ENCODE results near the gene SFSWAP.

Gene SFSWAP

DNA sequence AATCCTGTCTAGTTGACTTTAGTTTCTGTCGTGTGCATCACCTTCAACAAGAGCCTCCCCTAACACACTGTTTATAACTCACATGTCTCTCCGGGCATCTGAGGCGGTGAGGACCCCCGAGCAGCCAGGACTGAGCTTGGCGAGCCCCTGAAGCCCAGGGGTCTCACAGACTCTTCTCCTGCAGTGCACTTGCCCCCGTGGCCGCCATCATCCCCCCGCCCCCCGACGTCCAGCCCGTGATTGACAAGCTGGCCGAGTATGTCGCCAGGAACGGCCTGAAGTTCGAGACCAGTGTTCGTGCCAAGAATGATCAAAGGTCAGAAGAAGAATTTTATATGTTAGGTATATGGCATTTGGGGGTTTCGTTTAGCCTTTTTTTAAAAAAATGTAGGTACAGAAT, 43.3 kb downstream of the SFSWAP start:
- Histone ChIP-seq H3K27me3 (no peaks in the 10 kb centered on the region), H3K9me3 (no peaks in the 10 kb centered on the region), H3K4me3 (no peak overlapping the region), H3K27ac (no peak overlapping the region), H3K4me1 (no peaks in the 10 kb centered on the region), H3K36me3 (peaks cover 65 to 99% (median 72%) of the 10 kb centered on the region in 3 donors)
- peak in 1 of 2 donors; percentile 41 for DNase-seq
- TF ChIP-seq, protein P1, sequence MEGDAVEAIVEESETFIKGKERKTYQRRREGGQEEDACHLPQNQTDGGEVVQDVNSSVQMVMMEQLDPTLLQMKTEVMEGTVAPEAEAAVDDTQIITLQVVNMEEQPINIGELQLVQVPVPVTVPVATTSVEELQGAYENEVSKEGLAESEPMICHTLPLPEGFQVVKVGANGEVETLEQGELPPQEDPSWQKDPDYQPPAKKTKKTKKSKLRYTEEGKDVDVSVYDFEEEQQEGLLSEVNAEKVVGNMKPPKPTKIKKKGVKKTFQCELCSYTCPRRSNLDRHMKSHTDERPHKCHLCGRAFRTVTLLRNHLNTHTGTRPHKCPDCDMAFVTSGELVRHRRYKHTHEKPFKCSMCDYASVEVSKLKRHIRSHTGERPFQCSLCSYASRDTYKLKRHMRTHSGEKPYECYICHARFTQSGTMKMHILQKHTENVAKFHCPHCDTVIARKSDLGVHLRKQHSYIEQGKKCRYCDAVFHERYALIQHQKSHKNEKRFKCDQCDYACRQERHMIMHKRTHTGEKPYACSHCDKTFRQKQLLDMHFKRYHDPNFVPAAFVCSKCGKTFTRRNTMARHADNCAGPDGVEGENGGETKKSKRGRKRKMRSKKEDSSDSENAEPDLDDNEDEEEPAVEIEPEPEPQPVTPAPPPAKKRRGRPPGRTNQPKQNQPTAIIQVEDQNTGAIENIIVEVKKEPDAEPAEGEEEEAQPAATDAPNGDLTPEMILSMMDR (IDR thresholded peaks at IDR 0.05) = no peak
- intact Hi-C loops (cut with DNase I; ENCODE audit: low total_unique reads) = no loop called here

DNA sequence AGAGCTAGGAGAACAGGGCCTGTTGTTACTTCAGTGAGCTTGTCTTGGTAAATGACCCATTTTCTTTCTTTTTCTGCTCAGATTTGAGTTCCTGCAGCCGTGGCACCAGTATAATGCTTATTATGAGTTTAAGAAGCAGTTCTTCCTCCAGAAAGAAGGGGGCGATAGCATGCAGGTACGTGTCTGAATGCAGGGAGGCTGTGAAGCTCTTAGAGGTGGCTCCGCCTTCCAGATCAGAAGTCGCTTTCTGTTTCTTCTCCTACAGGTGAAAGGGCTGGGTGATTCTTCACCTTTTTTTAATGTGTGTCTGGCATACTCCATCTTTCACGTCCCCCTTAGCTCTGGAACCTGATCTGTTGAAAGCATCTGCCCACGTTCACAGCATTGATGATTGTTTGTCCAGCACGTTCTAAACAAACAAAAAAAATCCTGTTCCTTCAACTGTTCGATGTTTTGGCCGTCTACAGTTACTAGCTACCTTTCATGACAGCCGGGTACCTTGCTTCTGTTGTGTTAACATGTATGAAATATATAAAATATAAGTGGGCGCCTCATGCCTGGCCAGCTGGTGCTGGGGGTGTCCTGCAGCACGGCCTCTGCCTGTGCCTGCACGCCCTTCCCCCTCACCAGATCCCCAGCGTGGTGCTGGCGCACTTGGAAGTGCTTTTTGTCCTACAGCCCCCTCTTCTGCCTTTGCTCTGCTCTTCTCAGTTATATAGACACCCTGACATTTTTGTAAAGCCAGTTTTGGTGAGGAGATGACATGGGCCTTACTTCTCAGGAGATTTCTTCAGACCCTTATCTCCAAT, 44.6 kb downstream of the SFSWAP start:
- Histone ChIP-seq H3K4me3 (no peak overlapping the region), H3K9me3 (no peaks in the 10 kb centered on the region), H3K27me3 (no peaks in the 10 kb centered on the region), H3K4me1 (no peaks in the 10 kb centered on the region), H3K36me3 (peaks cover 65 to 95% (median 73%) of the 10 kb centered on the region in 3 donors), H3K27ac (no peak overlapping the region)
- no peak for DNase-seq
- TF ChIP-seq, protein P1 (IDR thresholded peaks at IDR 0.05) = no peak
- intact Hi-C loops (cut with DNase I; ENCODE audit: low total_unique reads) = no loop called here

DNA sequence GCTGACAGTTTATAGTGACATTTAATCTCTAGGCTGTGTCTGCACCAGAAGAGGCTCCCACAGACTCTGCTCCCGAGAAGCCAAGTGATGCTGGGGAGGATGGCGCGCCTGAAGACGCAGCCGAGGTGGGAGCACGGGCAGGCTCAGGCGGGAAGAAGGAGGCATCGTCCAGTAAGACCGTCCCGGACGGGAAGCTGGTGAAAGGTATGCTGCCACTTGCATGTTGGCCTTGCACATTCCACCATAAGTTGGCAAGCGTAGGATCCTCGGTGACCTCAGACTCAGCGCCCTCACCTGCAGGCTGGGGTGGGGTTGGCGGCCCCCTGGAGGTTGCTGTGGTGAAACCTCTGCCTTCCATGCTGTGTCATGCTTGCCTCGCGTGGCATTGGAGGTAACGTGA, 45.6 kb downstream of the SFSWAP start:
- Histone ChIP-seq H3K36me3 (peaks cover 66 to 95% (median 80%) of the 10 kb centered on the region in 3 donors), H3K4me1 (no peaks in the 10 kb centered on the region), H3K9me3 (no peaks in the 10 kb centered on the region), H3K27me3 (no peaks in the 10 kb centered on the region), H3K4me3 (no peak overlapping the region), H3K27ac (no peak overlapping the region)
- intact Hi-C loops (cut with DNase I; ENCODE audit: low total_unique reads) = no loop called here
- TF ChIP-seq, protein P1 (IDR thresholded peaks at IDR 0.05) = no peak
- no peak for DNase-seq

DNA sequence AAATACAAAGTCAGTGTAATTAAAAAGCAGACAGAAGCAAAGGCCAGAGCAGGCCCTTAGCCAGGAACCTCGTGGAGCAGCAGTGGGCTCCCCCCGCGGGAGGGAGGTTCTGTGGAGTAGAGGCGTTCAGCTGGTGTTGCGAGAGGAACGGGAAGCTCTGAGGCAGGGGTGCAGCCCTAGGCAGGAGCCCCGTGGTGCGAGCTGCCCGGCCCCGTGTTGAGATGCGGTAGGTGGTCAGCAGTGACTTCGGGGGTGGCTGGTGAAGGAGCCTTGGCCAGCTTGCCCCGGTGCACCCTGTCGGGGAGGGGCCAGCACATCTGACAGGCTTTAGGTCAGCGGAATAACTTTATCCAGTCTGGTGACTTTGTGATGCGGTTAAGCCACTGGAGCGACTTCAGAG, 46.2 kb downstream of the SFSWAP start:
- Histone ChIP-seq H3K4me1 (no peaks in the 10 kb centered on the region), H3K36me3 (peaks cover 71 to 95% (median 85%) of the 10 kb centered on the region in 3 donors), H3K27ac (no peak overlapping the region), H3K9me3 (no peaks in the 10 kb centered on the region), H3K27me3 (no peaks in the 10 kb centered on the region), H3K4me3 (no peak overlapping the region)
- DNase-seq = no peak
- intact Hi-C loops (cut with DNase I; ENCODE audit: low total_unique reads) = no loop called here
- TF ChIP-seq, protein P1 (IDR thresholded peaks at IDR 0.05) = no peak

DNA sequence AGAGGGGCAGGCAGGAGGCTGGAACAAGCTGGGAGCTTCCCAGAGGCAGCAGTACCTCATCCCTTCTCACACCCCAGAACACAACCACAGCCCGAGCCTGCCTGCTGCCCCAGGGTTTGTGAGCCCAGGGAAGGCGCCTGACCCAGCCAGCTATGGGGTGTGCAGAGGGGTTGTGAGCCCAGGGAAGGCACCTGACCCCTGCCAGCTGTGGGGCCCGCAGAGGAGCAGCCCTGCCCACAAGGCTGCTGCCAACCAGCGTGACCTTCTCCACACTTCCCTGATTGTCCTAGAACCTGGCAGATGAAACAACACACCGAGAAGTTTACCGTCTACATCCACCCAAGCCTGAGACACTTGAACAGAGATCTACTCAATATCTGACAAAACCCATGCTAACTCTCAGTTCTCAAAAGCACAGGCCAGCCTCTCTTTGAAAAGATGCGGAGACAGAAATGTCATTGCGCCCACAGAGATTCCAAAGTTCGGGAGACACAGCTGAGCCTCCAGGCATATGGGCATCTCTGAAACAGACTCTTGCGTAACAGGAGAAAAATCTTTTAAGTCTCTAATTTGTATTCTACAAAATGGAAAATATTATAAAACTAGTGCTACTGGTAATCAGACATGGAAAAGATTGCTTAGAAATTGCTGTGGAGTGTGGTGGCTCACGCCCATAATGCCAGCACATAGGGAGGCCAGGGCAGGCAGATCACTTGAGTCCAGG, 47.3 kb downstream of the SFSWAP start:
- TF ChIP-seq, protein P1 (IDR thresholded peaks at IDR 0.05) = no peak
- H3K9me3 ChIP-seq = no peaks in the 10 kb centered on the region
- H3K27ac ChIP-seq = no peak overlapping the region
- DNase-seq = no peak
- H3K27me3 ChIP-seq = no peaks in the 10 kb centered on the region
- no peak overlapping the region for H3K4me3 ChIP-seq
- intact Hi-C loops (cut with DNase I; ENCODE audit: low total_unique reads) = no loop called here
- no peaks in the 10 kb centered on the region for H3K4me1 ChIP-seq
- peaks cover 73 to 95% (median 86%) of the 10 kb centered on the region in 3 donors for H3K36me3 ChIP-seq
